HPDE6-E6E7 (cell line): Measurements from ENCODE around the gene CYP27B1.
A peak's percentile ranks its signal among the peaks of the same experiment; 100 is the strongest.
"Not testable (repeated sequence)": the region's sequence is repeated elsewhere in the genome, so short reads cannot be mapped to it uniquely, and the experiment has no call there.

Source experiments
- DNase-seq: peaks from one replicate; pipeline ENCODE4 v3.0.0; 2011; ENCODE audit warnings: missing footprints; ENCODE audit errors: extremely low spot score

The CYP27B1 gene

DNA sequence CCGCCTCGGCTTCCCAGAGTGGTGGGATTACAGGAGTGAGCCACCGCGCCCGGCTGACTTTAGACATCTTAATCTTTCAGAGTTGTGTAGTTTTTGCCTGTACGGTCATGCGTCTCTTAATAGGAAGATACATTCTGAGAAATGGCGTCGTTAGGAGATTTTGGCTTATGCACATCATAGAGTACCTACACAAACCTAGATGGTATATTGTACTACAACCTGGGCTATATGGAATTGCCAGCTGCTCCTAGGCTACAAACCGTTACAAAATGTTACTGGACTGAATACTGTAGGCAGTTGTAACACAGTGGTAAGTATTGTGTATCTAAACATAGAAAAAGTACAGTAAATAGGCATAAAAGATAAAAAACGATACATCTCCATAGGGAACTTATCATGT, 17.0 kb upstream of the CYP27B1 start:
- no peak for DNase-seq

DNA sequence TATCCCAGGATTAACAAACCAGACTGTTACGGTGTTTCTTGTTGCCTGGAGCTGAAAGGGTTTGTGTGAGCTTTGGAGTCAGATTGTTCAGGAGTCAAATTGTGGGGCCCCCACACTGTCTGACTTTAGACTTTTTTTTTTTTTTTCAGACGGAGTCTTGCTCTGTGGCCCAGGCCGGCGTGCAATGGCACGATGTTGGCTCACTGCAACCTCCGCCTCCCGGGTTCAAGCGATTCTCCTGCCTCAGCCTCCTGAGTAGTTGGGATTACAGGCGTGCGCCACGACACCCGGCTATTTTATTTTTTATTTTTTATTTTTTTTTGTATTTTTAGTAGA, 16.6 kb upstream of the CYP27B1 start:
- no peak for DNase-seq

DNA sequence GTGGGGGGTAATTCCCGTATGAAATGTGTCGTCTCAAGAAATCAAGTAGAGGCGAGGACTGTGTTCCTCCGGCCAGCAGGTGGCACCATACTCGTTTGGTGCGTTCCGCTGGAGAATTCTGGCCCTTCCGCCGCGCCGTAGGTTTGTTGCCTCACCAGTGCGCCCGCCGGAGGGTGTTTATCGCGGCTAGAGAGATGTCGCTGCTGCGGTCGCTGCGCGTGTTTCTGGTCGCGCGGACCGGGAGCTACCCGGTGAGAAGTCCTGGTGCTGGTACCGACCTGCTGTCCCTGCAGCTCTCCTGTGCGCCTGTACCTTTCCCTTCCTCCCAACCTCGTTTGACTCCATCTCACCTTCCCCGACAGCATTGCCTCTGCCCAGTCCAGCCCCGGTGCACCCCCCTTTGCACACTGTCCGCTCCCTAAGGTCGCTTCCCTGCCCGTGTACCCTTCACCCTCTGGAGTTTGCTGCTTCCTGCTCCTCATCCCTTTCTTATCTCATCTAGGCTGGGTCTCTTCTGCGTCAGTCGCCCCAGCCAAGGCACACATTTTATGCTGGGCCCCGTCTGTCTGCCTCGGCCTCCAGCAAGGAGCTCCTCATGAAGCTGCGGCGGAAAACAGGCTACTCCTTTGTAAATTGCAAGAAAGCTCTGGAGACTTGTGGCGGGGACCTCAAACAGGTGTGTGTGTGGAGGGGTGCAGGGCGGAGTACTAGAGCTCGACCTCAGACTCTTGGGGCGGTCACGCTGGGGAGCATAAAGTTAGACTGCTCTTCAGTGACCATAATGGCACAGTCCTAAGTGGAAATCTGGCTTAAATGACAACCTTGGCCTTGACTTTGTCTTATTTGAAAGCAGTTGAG, 16.0 kb upstream of the CYP27B1 start, which contains the start of gene TSFM:
Gene TSFM (plus strand): TSS at position 180 of the 858 bp plus-strand sequence. CDS start 15 bp downstream, at position 195.
- peak; percentile 67 for DNase-seq

DNA sequence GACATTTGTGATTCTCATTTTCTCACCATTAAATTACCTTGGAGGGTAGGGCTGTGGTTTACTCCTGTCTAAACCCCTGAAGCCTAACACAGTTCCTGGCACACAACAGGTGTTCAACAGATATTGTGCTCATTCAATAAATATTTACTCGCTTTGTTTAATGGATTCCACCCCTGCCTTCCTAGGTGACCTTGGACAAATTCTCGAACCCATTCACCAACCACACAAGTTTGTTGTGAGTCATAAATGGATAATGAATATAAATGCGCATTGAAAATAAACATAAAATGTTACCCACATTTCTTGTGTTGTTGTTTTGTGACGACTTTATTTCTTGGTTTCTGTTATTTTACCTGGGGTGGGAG, 15.3 kb upstream of the CYP27B1 start:
- DNase-seq = no peak

GRCh38 chr12:57781801-57782200, 14.9 kb upstream of the CYP27B1 start:
- DNase-seq = no peak

- no peak for DNase-seq
These were observed 14.4 kb upstream of the CYP27B1 start for GRCh38 chr12:57781244-57781643.

GRCh38 chr12:57780284-57780897, 13.5 kb upstream of the CYP27B1 start:
- no peak for DNase-seq

GRCh38 chr12:57779736-57780135, 12.9 kb upstream of the CYP27B1 start:
- no peak for DNase-seq

GRCh38 chr12:57777911-57778310, 11.0 kb upstream of the CYP27B1 start:
- no peak for DNase-seq

GRCh38 chr12:57777367-57777766, 10.5 kb upstream of the CYP27B1 start:
- no peak for DNase-seq

DNA sequence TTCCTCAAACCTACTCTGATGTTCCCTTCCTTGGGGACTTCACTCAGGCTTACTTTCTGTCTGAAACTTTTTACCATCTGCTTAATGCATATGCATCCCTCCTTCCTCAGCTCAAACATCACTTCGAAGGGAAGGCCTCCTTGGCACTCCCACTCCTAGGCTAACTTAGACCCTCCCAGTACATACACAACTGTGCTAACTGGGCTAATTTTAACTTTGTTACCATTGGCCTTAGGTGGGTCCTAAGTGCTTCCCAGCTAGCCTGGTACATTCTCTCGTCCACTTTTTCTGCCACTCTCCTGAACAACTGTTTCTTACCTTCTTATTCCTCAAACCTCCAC, 9.3 kb upstream of the CYP27B1 start:
- DNase-seq = no peak

- DNase-seq = no peak
These were observed 8.8 kb upstream of the CYP27B1 start for GRCh38 chr12:57775563-57776246.

DNA sequence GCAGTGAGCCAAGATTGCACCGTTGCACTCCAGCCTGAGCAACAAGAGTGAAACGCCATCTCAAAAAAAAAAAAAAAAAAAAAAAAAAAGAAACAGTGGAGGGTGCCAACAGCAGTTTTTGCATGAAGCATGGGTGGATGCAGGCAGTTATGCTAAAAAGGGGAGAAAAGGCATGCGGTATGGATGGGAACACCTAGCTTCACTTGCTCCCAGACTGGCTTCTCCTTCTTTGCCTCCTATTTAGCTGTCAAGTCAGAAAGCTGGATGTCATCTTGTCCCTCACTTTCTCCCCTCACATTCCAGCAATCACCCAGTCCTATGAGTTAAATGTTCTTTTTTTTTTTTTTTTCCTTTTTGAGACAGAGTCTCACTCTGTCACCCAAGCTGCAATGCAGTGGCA, 8.2 kb upstream of the CYP27B1 start:
- DNase-seq = no peak

DNA sequence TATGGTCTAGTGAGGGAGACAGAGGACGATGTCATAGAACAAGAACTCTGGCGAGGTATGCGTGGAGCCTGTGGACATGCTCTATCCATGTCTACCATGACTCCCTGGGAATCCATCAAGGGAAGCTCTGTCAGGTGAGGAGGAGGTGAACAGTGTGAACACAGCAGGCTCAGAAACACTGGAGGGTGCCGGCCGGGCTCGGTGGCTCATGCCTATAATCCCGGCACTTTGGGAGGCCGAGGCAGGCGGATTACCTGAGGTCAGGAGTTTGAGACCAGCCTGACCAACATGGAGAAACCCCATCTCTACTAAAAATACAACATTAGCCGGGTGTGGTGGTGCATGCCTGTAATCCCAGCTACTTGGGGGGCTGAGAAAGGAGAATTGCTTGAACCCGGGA, 7.8 kb upstream of the CYP27B1 start:
- not testable (repeated sequence) for DNase-seq

DNA sequence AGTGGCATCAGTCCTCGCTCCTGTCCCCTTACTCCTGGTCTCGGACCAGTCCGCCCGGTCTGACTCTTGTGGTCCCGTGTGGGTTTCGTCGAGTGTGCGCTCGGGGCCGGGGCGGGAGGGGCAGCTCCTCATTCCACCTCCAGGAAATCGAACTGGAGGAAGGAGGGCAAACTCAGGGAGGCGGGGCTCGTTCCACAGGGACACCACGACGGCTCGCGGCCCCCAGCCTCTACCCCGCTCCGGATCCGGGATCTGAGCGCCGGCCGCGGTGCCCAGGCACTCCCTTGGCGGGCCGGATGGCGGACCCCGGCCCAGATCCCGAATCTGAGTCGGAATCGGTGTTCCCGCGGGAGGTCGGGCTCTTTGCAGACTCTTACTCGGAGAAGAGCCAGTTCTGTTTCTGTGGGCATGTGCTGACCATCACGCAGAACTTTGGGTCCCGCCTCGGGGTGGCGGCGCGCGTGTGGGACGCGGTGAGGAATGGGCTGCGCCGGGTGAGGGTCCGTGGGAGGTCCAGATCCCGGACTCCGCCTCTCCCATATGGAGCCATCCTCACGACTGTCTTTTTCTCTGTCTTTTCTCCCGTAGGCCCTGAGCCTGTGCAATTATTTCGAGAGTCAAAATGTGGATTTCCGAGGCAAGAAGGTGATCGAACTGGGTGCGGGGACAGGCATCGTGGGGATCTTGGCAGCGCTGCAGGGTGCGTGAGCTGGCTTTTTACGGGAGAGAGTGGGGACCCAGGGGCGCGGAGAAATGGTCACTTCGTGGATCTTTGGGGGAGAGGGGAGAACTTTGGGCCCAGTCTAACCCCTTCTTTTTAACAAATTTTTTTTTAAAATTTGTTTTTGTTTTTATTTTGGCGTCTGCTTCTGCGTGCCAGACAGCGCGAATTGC, 5.8 kb upstream of the CYP27B1 start, which contains the start of gene EEF1AKMT3:
Gene EEF1AKMT3 (plus strand): TSS at position 186 of the 894 bp plus-strand sequence. CDS start 111 bp downstream, at position 297.
- DNase-seq = no peak

- peak; percentile 94 for DNase-seq
These were observed 5.1 kb upstream of the CYP27B1 start, which contains the start of gene METTL1 for GRCh38 chr12:57771873-57772428. Gene METTL1 (minus strand): TSS chr12:57772105. CDS start chr12:57772083, 22 bp downstream.

DNA sequence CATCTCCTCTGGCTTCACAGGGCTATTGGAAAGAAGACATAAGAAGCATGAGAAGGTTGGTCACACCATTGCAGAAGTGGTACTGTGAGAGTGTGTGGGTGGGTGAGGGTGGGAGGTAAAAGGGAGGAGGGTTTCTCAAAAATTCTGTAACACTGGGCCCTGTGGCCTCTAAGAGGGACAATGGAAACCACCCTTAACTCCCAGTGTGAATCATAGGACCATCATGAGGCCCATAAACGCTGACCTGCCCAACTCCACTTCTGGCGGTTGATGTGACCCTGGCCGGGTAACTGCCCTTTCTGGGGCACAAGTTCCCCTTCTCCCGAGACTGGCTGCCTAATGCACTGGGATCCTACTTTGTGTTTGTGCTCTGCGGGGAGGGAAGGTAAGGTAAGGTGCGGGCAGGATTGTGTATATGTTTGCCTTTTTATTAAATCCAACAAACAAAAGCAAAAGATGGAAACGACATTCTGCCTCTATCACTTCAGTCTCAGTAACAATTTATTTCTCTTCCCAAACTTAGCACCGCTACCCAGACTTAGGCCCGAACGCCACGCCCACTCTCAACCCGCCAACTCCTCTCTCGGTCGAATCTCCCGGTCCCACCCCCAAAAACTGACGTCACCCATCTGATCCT, 4.5 kb upstream of the CYP27B1 start:
- no peak for DNase-seq

GRCh38 chr12:57770734-57771133, 3.9 kb upstream of the CYP27B1 start:
- no peak for DNase-seq

DNA sequence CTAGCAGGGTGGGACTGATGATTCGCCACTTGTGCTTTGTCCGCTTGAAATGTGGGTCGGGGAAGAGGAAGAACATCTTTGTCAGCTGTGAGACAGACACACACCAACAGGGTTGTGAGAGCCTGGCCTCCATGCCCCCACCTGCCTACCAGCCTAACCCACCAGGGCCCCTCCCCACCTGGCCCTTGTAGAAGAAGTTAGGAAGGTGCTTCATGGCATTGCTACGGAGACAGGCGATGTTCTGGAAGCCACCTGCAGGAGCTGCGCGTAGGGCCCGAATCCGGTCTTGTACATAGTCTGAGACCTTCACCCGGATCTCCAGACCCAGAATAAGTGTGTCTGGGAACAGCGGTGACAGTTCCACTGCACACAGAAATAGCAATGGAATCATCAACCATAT, 2.7 kb upstream of the CYP27B1 start:
- DNase-seq = no peak

DNA sequence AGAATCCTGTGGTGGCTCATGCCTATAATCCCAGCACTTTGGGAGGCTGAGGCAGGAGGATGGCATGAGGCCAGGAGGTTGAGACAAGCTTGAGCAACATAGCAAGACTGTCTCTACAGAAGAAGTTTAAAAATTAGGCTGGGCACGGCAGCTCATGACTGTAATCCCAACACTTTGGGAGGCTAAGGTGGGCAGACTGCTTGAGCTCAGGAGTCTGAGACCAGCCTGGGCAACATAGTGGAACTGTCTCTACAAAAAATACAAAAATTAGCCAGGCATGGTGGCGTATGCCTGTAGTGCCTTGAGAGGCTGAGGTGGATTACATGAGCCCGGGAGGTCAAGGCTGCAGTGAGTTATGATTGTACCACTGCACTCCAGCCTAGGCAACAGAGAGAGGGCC, 998 bp upstream of the CYP27B1 start:
- DNase-seq = no peak

DNA sequence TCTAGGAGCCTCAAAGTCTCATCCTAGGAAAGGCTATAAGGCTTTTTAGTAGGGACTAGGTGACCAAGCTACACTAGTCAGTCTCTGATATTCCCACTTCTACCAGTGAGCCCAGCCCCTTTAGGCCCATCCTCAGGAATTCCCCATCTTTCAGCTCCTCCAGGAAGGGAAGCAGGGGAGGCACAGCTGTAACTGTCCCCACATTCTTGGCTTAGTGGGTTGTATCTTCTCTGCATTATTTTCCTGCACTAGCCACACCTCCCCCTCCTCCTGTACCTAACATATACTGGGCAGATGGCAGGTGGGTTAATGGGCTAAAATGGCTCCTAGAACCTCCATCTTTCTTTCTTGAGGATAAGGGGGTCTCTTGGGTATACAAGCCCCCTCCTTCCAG, 424 bp upstream of the CYP27B1 start:
- DNase-seq = no peak
